Calu3 (cell line): ENCODE results near the gene SCN1B. TPM values are rescaled to one million over a fixed set of nuclear protein-coding genes. Genes with fewer than 3 reads are reported as not detected.

Experiments used
- BruUV-seq: library from RNA; stranded (reverse); fragments of 400-500 nt; replicated peaks from 2 replicates; lab custom pipeline; 2021; lab: Mats Ljungman, UMichigan
- CTCF ChIA-PET: fragments of 300-600 bp; sonication (Branson Sonifier 250); formaldehyde crosslinking; loops from one replicate; lab custom pipeline; 2022; ENCODE audit warnings: antibody characterized with exemption; lab: Charles Lee
- DNase-seq: peaks from one replicate; pipeline ENCODE4 v3.0.0; 2022
- H3K27ac Mint-ChIP-seq: one replicate; pipeline ENCODE4 v1.8.0; 2022; ENCODE audit warnings: mixed read lengths; ENCODE audit not compliant: unreplicated experiment
- H3K27me3 Mint-ChIP-seq: one replicate; pipeline ENCODE4 v1.8.0; 2022; ENCODE audit warnings: mixed read lengths; ENCODE audit not compliant: unreplicated experiment
- H3K36me3 Mint-ChIP-seq: one replicate; pipeline ENCODE4 v1.8.0; 2022; ENCODE audit warnings: mild to moderate bottlenecking, moderate library complexity, mixed read lengths; ENCODE audit not compliant: insufficient read depth, unreplicated experiment
- H3K4me1 Mint-ChIP-seq: one replicate; pipeline ENCODE4 v1.8.0; 2022; ENCODE audit warnings: mild to moderate bottlenecking, low read depth, mixed read lengths; ENCODE audit not compliant: unreplicated experiment
- H3K4me3 Mint-ChIP-seq: one replicate; pipeline ENCODE4 v1.8.0; 2022; ENCODE audit warnings: mild to moderate bottlenecking, low read depth, moderate library complexity, mixed read lengths; ENCODE audit not compliant: unreplicated experiment
- H3K9me3 Mint-ChIP-seq: one replicate; pipeline ENCODE4 v1.8.0; 2022; ENCODE audit warnings: low read depth, mixed read lengths; ENCODE audit not compliant: unreplicated experiment
- CTCF ChIP-seq: fragments of 200-600 bp; IDR thresholded peaks from one replicate; pipeline ENCODE4 v1.8.0; 2022; ENCODE audit warnings: antibody characterized with exemption; ENCODE audit not compliant: unreplicated experiment
- intact Hi-C: fragments of 100-400 bp; cut with micrococcal nuclease; formaldehyde crosslinking; loops from one replicate; pipeline ENCODE4 v1.10.0; 2022; ENCODE audit not compliant: unreplicated experiment
- total RNA-seq: library from RNA; stranded (reverse); gene quantifications from 2 replicates; pipeline ENCODE4 v1.2.3, GENCODE V29; 2022

SCN1B gene
- total RNA-seq, 1 experiment from 2014 or later, result 1.4 TPM

GRCh38 chr19:35076657-35077056 lies 46.4 kb downstream of the SCN1B start:
- no peak for DNase-seq
- no peak for TF ChIP-seq CTCF
- no peaks in the 10 kb centered on the region for H3K4me1 Mint-ChIP-seq
- CTCF ChIA-PET, result no interaction called here
- H3K9me3 Mint-ChIP-seq, result no peaks in the 10 kb centered on the region
- no peak overlapping the region for H3K4me3 Mint-ChIP-seq
- intact Hi-C loops, result no loop called here
- H3K36me3 Mint-ChIP-seq, result no peaks in the 10 kb centered on the region
- H3K27ac Mint-ChIP-seq, result no peak overlapping the region
- H3K27me3 Mint-ChIP-seq, result peaks cover 33% of the 10 kb centered on the region
- no TSS peak for BruUV-seq

- no TSS peak for BruUV-seq
- no peaks in the 10 kb centered on the region for H3K9me3 Mint-ChIP-seq
These were observed 47.3 kb downstream of the SCN1B start for GRCh38 chr19:35077411-35078223.

GRCh38 chr19:35079826-35080225 lies 49.6 kb downstream of the SCN1B start:
- H3K27ac Mint-ChIP-seq, result no peak overlapping the region
- CTCF ChIA-PET, result interaction anchor here (0.5 to 0.6 kb wide), 2 partner anchors 63 to 130 kb away, joined by 4 read pairs; no protein-coding TSS in a partner anchor
- no peaks in the 10 kb centered on the region for H3K36me3 Mint-ChIP-seq
- intact Hi-C loops, result no loop called here
- TF ChIP-seq CTCF, result no peak
- DNase-seq, result no peak
- no peak overlapping the region for H3K4me3 Mint-ChIP-seq
- no peaks in the 10 kb centered on the region for H3K9me3 Mint-ChIP-seq
- H3K4me1 Mint-ChIP-seq, result no peaks in the 10 kb centered on the region
- BruUV-seq, result no TSS peak
- peaks cover 30% of the 10 kb centered on the region for H3K27me3 Mint-ChIP-seq

More at GRCh38 chr19:35077411-35078223, 47.3 kb downstream of the SCN1B start:
- Mint-ChIP-seq H3K27ac (no peak overlapping the region), H3K36me3 (no peaks in the 10 kb centered on the region), H3K4me1 (no peaks in the 10 kb centered on the region), H3K4me3 (no peak overlapping the region), H3K27me3 (peaks cover 33% of the 10 kb centered on the region)
- no peak for TF ChIP-seq CTCF
- CTCF ChIA-PET, result no interaction called here
- DNase-seq, result no peak
- intact Hi-C loops, result no loop called here

- H3K36me3 Mint-ChIP-seq, result no peaks in the 10 kb centered on the region
These were observed 50.4 kb downstream of the SCN1B start for GRCh38 chr19:35080613-35081170.

More at GRCh38 chr19:35080613-35081170, 50.4 kb downstream of the SCN1B start:
- Mint-ChIP-seq H3K9me3 (no peaks in the 10 kb centered on the region), H3K27ac (no peak overlapping the region), H3K27me3 (peaks cover 21% of the 10 kb centered on the region), H3K4me3 (no peak overlapping the region), H3K4me1 (no peaks in the 10 kb centered on the region)
- intact Hi-C loops, result no loop called here
- TF ChIP-seq CTCF, result no peak
- no peak for DNase-seq
- CTCF ChIA-PET, result interaction anchor here (0.5 to 1.0 kb wide), 3 partner anchors 14 to 129 kb away, joined by 4 to 9 read pairs (median 4); no protein-coding TSS in a partner anchor
- BruUV-seq, result no TSS peak
